ENCODE measurements around the gene FGF10. TPM values are rescaled to one million over a fixed set of nuclear protein-coding genes. Genes with fewer than 3 reads are reported as not detected.

Gene FGF10
- total and polyA plus RNA-seq, 2 donors from 2014 or later: 0.19 to 6.3 TPM

- Histone ChIP-seq H3K27ac (ENCODE audit: low read depth in 2 of 2, low read length in 2 of 2) (no peak overlapping the region), H3K36me3 (ENCODE audit: control insufficient read depth in 2 of 3, insufficient read depth in 3 of 3, low read length in 3 of 3) (no peaks in the 10 kb centered on the region), H3K9ac (ENCODE audit: low read length in 3 of 3) (no peak overlapping the region), H3K4me3 (ENCODE audit: low read length in 3 of 3) (no peak overlapping the region), H3K9me3 (ENCODE audit: control insufficient read depth in 2 of 3, insufficient read depth in 1 of 3, low read length in 3 of 3) (no peaks in the 10 kb centered on the region), H3K27me3 (ENCODE audit: control insufficient read depth, insufficient read depth, low read length) (no peaks in the 10 kb centered on the region), H3K4me1 (ENCODE audit: control insufficient read depth in 2 of 3, insufficient read depth in 2 of 3, low read depth in 1 of 3, low read length in 3 of 3) (no peaks in the 10 kb centered on the region)
- TF ChIP-seq, protein P1, sequence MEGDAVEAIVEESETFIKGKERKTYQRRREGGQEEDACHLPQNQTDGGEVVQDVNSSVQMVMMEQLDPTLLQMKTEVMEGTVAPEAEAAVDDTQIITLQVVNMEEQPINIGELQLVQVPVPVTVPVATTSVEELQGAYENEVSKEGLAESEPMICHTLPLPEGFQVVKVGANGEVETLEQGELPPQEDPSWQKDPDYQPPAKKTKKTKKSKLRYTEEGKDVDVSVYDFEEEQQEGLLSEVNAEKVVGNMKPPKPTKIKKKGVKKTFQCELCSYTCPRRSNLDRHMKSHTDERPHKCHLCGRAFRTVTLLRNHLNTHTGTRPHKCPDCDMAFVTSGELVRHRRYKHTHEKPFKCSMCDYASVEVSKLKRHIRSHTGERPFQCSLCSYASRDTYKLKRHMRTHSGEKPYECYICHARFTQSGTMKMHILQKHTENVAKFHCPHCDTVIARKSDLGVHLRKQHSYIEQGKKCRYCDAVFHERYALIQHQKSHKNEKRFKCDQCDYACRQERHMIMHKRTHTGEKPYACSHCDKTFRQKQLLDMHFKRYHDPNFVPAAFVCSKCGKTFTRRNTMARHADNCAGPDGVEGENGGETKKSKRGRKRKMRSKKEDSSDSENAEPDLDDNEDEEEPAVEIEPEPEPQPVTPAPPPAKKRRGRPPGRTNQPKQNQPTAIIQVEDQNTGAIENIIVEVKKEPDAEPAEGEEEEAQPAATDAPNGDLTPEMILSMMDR (IDR thresholded peaks at IDR 0.05; ENCODE audit: borderline replicate concordance, extremely low read depth, insufficient read depth): no peak
- no peak for FAIRE-seq
- intact Hi-C loops (cut with DNase I): no loop called here
- no peak for DNase-seq
Measured at GRCh38 chr5:44320188-44320587, 69.0 kb downstream of the FGF10 start.

DNA sequence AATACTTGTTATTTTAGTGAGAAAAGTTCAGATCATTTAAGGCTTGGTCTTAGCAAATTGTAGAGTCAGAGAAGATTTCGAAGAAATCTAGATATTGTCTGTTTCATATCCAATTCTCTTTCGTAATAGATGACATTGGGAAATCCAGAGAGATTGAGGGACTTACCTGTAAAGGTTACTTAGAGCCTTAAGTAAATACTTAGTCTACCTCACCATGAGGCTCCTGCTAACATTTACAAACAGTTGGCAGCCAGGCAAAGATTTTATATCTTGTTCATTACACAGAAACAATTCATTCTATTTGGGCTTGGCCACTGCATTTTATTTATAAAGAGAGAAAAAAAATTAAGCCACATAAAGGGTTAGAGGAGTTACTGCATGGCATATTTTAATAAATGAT lies 70.3 kb downstream of the FGF10 start:
- FAIRE-seq (no peak), DNase-seq (no peak)
- H3K4me1 ChIP-seq (ENCODE audit: control insufficient read depth in 2 of 3, insufficient read depth in 2 of 3, low read depth in 1 of 3, low read length in 3 of 3): no peaks in the 10 kb centered on the region
- H3K9ac ChIP-seq (ENCODE audit: low read length in 3 of 3): no peak overlapping the region
- intact Hi-C loops (cut with DNase I): no loop called here
- H3K27ac ChIP-seq (ENCODE audit: low read depth in 2 of 2, low read length in 2 of 2): no peak overlapping the region
- TF ChIP-seq, protein P1 (IDR thresholded peaks at IDR 0.05; ENCODE audit: borderline replicate concordance, extremely low read depth, insufficient read depth): no peak
- no peaks in the 10 kb centered on the region for H3K36me3 ChIP-seq (ENCODE audit: control insufficient read depth in 2 of 3, insufficient read depth in 3 of 3, low read length in 3 of 3)
- no peaks in the 10 kb centered on the region for H3K27me3 ChIP-seq (ENCODE audit: control insufficient read depth, insufficient read depth, low read length)
- H3K4me3 ChIP-seq (ENCODE audit: low read length in 3 of 3): no peak overlapping the region
- H3K9me3 ChIP-seq (ENCODE audit: control insufficient read depth in 2 of 3, insufficient read depth in 1 of 3, low read length in 3 of 3): no peaks in the 10 kb centered on the region

DNA sequence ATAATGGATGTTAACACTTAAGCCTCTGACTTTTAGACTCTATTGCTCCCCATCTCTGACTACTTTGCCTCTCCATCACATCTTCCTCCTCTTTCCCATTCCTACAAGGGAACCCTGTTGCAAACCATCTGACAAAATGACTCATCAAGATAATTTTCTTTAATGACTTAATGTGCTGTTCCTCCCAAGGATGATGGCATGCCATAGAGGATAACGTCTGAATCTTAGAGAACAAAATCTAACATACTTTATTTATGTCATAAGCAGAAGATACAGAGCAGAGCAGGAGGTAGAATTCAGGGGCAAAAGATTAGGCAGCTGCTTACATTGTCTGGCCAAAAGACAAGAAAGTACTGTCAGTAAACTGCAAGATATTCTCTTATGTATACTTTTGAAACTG lies 76.8 kb downstream of the FGF10 start:
- no peaks in the 10 kb centered on the region for H3K27me3 ChIP-seq (ENCODE audit: control insufficient read depth, insufficient read depth, low read length)
- intact Hi-C loops (cut with DNase I): no loop called here
- FAIRE-seq: no peak

More for the DNA sequence above, 76.8 kb downstream of the FGF10 start:
- no peaks in the 10 kb centered on the region for H3K36me3 ChIP-seq (ENCODE audit: control insufficient read depth in 2 of 3, insufficient read depth in 3 of 3, low read length in 3 of 3)
- no peak for DNase-seq
- TF ChIP-seq, protein P1 (IDR thresholded peaks at IDR 0.05; ENCODE audit: borderline replicate concordance, extremely low read depth, insufficient read depth): no peak
- no peaks in the 10 kb centered on the region for H3K9me3 ChIP-seq (ENCODE audit: control insufficient read depth in 2 of 3, insufficient read depth in 1 of 3, low read length in 3 of 3)
- H3K9ac ChIP-seq (ENCODE audit: low read length in 3 of 3): no peak overlapping the region
- H3K4me3 ChIP-seq (ENCODE audit: low read length in 3 of 3): no peak overlapping the region
- H3K27ac ChIP-seq (ENCODE audit: low read depth in 2 of 2, low read length in 2 of 2): no peak overlapping the region
- no peaks in the 10 kb centered on the region for H3K4me1 ChIP-seq (ENCODE audit: control insufficient read depth in 2 of 3, insufficient read depth in 2 of 3, low read depth in 1 of 3, low read length in 3 of 3)
